CD4-positive, alpha-beta T cell treated with Interleukin-10 for 1 hour (primary cell): Measurements from ENCODE around the gene LDHAL6B.
A peak's percentile ranks its signal among the peaks of the same experiment; 100 is the strongest.

Experiments
- DNase-seq: peaks from one replicate; pipeline ENCODE4 v3.0.0-alpha.2; 2020

LDHAL6B gene

DNA sequence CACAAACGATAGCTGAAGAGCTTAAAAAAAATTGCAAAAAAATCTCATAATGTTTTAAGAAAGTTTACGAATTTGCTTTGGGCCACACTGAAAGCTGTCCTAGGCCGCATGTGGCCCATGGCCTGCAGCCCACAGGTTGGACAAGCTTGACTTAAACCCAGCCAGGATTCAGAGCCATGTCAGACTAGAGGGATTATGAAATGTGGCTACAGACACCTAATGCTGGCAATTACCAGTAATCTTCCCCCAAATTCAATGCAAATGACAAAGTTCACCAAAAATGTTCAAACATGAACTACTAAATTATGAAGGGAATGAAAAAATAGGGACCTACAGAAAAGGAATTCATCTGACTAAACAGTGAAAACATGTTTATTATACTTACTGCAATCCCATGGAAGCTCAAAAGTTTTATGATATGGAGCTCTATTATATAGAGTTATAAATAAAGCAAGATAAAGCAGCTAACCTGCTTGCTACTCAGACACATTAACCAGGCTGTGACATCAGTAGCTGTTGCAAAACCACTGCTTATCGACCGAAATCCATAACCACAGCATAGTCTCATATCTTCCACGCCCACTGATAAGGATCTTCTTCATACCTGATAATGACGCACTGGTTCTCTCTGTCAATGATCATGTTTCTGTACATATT, 49.2 kb downstream of the LDHAL6B start:
- peak; percentile 20 for DNase-seq

DNA sequence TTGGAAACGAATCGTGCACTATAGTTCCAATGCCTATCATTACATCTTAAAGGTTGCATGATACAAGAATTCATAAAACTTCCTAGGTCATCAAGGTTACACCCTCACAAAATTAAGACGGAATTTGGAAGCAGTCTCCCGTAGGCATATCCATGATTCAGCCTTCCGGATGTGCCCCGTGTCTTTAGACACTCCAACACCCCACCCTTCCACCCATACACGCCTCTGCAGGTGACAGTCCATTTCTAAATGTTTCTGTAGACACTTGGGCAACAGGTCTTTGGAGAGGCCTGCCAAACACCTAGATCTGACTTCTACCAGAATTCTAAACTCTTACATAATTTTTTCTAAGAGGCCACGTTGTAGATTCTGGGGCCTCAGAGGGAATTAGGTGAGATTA, 49.8 kb downstream of the LDHAL6B start:
- no peak for DNase-seq

DNA sequence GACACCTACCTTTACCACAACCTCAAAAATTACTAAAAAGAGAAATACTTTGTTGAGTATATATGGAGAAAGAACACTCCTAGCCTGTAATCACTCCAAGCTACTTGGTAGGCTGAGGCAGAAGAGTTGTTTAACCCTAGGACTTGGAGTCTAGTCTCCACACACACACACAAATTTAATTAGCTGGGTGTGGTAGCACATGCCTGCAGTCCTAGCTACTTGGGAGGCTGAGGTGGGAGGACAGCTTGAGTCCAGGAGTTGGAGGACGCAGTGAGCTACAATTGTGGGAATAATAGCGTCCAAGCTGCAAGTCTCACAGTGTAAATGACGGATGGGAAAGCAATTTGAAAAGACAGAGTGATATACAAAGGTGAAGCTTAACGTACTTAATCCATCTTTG, 50.5 kb downstream of the LDHAL6B start:
- DNase-seq: no peak
